EL (cell line): ENCODE measurements around the gene ZNF518A.

Source experiments
- DNase-seq: peaks from one replicate; pipeline ENCODE4 v3.0.0-alpha.2; 2016

Gene ZNF518A

GRCh38 chr10:96129387-96130325 lies at the start of gene ZNF518A:
Gene ZNF518A, plus strand, starts transcription at chr10:96130297. Its CDS starts 26,026 bp downstream, at chr10:96156323.
- DNase-seq = peak; percentile 93

GRCh38 chr10:96082153-96082552 lies 47.9 kb upstream of the ZNF518A start:
- no peak for DNase-seq

- DNase-seq = no peak
These were observed 47.3 kb upstream of the ZNF518A start for GRCh38 chr10:96082748-96083147.

- DNase-seq = no peak
These were observed 41.0 kb upstream of the ZNF518A start for GRCh38 chr10:96089116-96089515.

- peak; percentile 95 for DNase-seq
These were observed 40.2 kb upstream of the ZNF518A start for GRCh38 chr10:96089670-96090462.

- DNase-seq = no peak
These were observed 39.7 kb upstream of the ZNF518A start for GRCh38 chr10:96090463-96090800.

- no peak for DNase-seq
These were observed 36.9 kb upstream of the ZNF518A start for GRCh38 chr10:96092999-96093767.

- DNase-seq = no peak
These were observed 36.1 kb upstream of the ZNF518A start for GRCh38 chr10:96093948-96094347.

GRCh38 chr10:96096958-96097357 lies 33.1 kb upstream of the ZNF518A start:
- DNase-seq = no peak

GRCh38 chr10:96097865-96098264 lies 32.2 kb upstream of the ZNF518A start:
- DNase-seq = no peak

GRCh38 chr10:96107623-96108038 lies 22.5 kb upstream of the ZNF518A start:
- no peak for DNase-seq

GRCh38 chr10:96112531-96112930 lies 17.6 kb upstream of the ZNF518A start:
- DNase-seq = no peak

- DNase-seq = no peak
These were observed 11.3 kb upstream of the ZNF518A start for GRCh38 chr10:96118604-96119450.

GRCh38 chr10:96122824-96123223 lies 7.3 kb upstream of the ZNF518A start:
- no peak for DNase-seq

GRCh38 chr10:96124230-96125141 lies 5.6 kb upstream of the ZNF518A start:
- DNase-seq = peak; percentile 33

- DNase-seq = no peak
These were observed 5.0 kb upstream of the ZNF518A start for GRCh38 chr10:96125142-96125515.

- peak; percentile 83 for DNase-seq
These were observed 364 bp downstream of the ZNF518A start for GRCh38 chr10:96130326-96130995.

GRCh38 chr10:96131621-96132020 lies 1.5 kb downstream of the ZNF518A start:
- DNase-seq = no peak

- DNase-seq = peak; percentile 39
These were observed 3.0 kb downstream of the ZNF518A start for GRCh38 chr10:96133135-96133534.

- DNase-seq = no peak
These were observed 6.7 kb downstream of the ZNF518A start for GRCh38 chr10:96136810-96137209.
